ENCODE data around the gene EPB41L5.

DNA sequence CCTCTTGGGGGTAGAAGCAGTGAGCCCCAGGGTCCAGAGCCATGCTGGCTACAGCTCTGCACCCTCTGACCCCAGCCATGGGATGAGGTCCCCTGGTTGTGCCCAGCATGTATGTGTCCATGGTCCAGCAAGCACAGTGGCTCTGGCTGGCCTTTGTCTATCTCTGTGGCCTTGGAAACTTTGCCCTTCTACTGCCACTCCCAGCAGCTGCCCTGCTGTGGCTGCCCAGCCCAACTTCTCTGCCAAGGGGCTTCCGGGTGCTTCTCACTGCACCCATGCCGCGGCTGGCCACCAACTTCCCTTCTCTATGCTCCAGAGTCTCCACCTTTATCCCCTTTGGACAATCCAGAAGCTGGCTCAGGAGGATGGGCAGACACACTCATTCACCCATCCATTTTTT is 191.5 kb downstream of the EPB41L5 start:
- TF ChIP-seq, protein P1, sequence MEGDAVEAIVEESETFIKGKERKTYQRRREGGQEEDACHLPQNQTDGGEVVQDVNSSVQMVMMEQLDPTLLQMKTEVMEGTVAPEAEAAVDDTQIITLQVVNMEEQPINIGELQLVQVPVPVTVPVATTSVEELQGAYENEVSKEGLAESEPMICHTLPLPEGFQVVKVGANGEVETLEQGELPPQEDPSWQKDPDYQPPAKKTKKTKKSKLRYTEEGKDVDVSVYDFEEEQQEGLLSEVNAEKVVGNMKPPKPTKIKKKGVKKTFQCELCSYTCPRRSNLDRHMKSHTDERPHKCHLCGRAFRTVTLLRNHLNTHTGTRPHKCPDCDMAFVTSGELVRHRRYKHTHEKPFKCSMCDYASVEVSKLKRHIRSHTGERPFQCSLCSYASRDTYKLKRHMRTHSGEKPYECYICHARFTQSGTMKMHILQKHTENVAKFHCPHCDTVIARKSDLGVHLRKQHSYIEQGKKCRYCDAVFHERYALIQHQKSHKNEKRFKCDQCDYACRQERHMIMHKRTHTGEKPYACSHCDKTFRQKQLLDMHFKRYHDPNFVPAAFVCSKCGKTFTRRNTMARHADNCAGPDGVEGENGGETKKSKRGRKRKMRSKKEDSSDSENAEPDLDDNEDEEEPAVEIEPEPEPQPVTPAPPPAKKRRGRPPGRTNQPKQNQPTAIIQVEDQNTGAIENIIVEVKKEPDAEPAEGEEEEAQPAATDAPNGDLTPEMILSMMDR (IDR thresholded peaks at IDR 0.05), result no peak
- TF ChIP-seq POLR2A (IDR thresholded peaks at IDR 0.05), result no peak
